HEK293T (cell line): ENCODE results near the gene PGAP1.

Experiments used
- CTCF ChIA-PET: fragments of 350-600 bp; formaldehyde crosslinking; extraction: SDS; loops from one replicate; lab custom pipeline; 2021; ENCODE audit warnings: antibody characterized with exemption, inconsistent platforms; lab: Yijun Ruan, JAX
- POLR2A ChIA-PET: fragments of 350-600 bp; formaldehyde crosslinking; extraction: SDS; loops from one replicate; lab custom pipeline; 2020; ENCODE audit warnings: antibody characterized with exemption, inconsistent platforms; lab: Yijun Ruan, JAX
- DNase-seq: peaks from one replicate; pipeline ENCODE4 v3.0.0; 2012; ENCODE audit warnings: mixed read lengths; ENCODE audit errors: extremely low spot score
- ARNT ChIP-seq: fragments of 450-650 bp; IDR thresholded peaks from 2 replicates; pipeline ENCODE4 v1.6.1; 2017; ENCODE audit warnings: mild to moderate bottlenecking
- BHLHE40 ChIP-seq: fragments of 450-650 bp; IDR thresholded peaks from 2 replicates; pipeline ENCODE4 v1.6.1; 2016; ENCODE audit warnings: mild to moderate bottlenecking, moderate library complexity, borderline replicate concordance
- CTBP1 ChIP-seq: fragments of 450-650 bp; IDR thresholded peaks from 2 replicates; pipeline ENCODE4 v1.6.1; 2016; ENCODE audit warnings: borderline replicate concordance
- ELF4 ChIP-seq: fragments of 450-650 bp; IDR thresholded peaks from 2 replicates; pipeline ENCODE4 v1.6.1; 2017; ENCODE audit warnings: antibody characterized with exemption
- FOXA1 ChIP-seq: fragments of 450-650 bp; IDR thresholded peaks from 2 replicates; pipeline ENCODE4 v1.6.1; 2016; ENCODE audit warnings: mild to moderate bottlenecking
- FOXK2 ChIP-seq: fragments of 450-650 bp; IDR thresholded peaks from 2 replicates; pipeline ENCODE4 v1.6.1; 2016; ENCODE audit warnings: mild to moderate bottlenecking
- FOXM1 ChIP-seq: fragments of 450-650 bp; IDR thresholded peaks from 2 replicates; pipeline ENCODE4 v1.6.1; 2017; ENCODE audit warnings: mild to moderate bottlenecking, borderline replicate concordance
- HDGF ChIP-seq: fragments of 450-650 bp; IDR thresholded peaks from 2 replicates; pipeline ENCODE4 v1.6.1; 2017; ENCODE audit warnings: antibody characterized with exemption, borderline replicate concordance
- L3MBTL2 ChIP-seq: fragments of 450-650 bp; conservative IDR thresholded peaks from 2 replicates; pipeline ENCODE4 v1.6.1; 2016; ENCODE audit warnings: mild to moderate bottlenecking
- LEF1 ChIP-seq: fragments of 450-650 bp; IDR thresholded peaks from 2 replicates; pipeline ENCODE4 v1.6.1; 2017; ENCODE audit warnings: mild to moderate bottlenecking, borderline replicate concordance
- NFRKB ChIP-seq: fragments of 450-650 bp; IDR thresholded peaks from 2 replicates; pipeline ENCODE4 v1.6.1; 2016; ENCODE audit warnings: mild to moderate bottlenecking, moderate library complexity
- SP1 ChIP-seq: fragments of 450-650 bp; IDR thresholded peaks from 2 replicates; pipeline ENCODE4 v1.6.1; 2017
- SUZ12 ChIP-seq: fragments of 450-650 bp; IDR thresholded peaks from 2 replicates; pipeline ENCODE4 v1.6.1; 2016; ENCODE audit warnings: mild to moderate bottlenecking
- TARDBP ChIP-seq: fragments of 450-650 bp; IDR thresholded peaks from 2 replicates; pipeline ENCODE4 v1.6.1; 2016
- ZNF384 ChIP-seq: fragments of 450-650 bp; IDR thresholded peaks from 2 replicates; pipeline ENCODE4 v1.6.1; 2016
- TF ChIP-seq, protein P1 (sequence below): fragments of 450-650 bp; IDR thresholded peaks from 2 replicates; pipeline ENCODE4 v1.6.1; 2016

PGAP1 gene

DNA sequence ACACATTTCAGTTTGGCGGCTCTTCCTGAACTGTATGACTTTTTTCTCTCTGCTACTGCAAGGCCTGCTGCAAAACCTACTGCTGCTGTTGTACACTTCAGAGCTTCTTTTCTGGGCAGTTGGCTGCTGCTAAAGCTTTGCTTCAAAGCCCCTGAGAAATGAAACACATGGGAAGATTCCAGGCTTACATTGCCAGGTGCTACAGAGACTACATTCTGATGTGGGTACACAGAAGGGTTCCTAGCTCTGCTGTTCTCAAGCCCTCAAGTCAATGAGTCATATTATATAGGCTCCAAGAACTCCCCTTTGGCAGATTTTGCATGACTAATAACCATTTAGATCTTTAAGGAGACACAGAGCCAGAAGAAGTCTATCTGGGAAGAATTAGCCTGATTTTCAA is 12.9 kb upstream of the PGAP1 start:
- no peak for DNase-seq

GRCh38 chr2:196935432-196935831 is 8.9 kb upstream of the PGAP1 start:
- CTCF ChIA-PET: no interaction called here
- POLR2A ChIA-PET: no interaction called here
- TF ChIP-seq HDGF (no peak), NFRKB (no peak), FOXM1 (no peak), FOXA1 (no peak), ELF4 (no peak), TARDBP (no peak), FOXK2 (no peak), CTBP1 (no peak), ARNT (no peak), BHLHE40 (no peak), SUZ12 (no peak), SP1 (no peak)
- TF ChIP-seq, protein P1, sequence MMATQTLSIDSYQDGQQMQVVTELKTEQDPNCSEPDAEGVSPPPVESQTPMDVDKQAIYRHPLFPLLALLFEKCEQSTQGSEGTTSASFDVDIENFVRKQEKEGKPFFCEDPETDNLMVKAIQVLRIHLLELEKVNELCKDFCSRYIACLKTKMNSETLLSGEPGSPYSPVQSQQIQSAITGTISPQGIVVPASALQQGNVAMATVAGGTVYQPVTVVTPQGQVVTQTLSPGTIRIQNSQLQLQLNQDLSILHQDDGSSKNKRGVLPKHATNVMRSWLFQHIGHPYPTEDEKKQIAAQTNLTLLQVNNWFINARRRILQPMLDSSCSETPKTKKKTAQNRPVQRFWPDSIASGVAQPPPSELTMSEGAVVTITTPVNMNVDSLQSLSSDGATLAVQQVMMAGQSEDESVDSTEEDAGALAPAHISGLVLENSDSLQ: no peak
- no peak for DNase-seq

More for the DNA sequence above, 12.9 kb upstream of the PGAP1 start:
- TF ChIP-seq L3MBTL2 (no peak), SUZ12 (no peak), FOXK2 (no peak), CTBP1 (no peak), ARNT (no peak), BHLHE40 (no peak), LEF1 (no peak), HDGF (no peak), ZNF384 (no peak), NFRKB (no peak), FOXA1 (no peak), TARDBP (no peak), FOXM1 (no peak), ELF4 (no peak), SP1 (no peak)
- TF ChIP-seq, protein P1: no peak
- ChIA-PET POLR2A (no interaction called here), CTCF (no interaction called here)

- DNase-seq: no peak
- CTCF ChIA-PET: no interaction called here
- TF ChIP-seq, protein P1: no peak
- TF ChIP-seq ARNT (no peak), FOXM1 (no peak), SP1 (no peak), CTBP1 (no peak), SUZ12 (no peak), ELF4 (no peak), NFRKB (no peak), L3MBTL2 (no peak), ZNF384 (no peak), TARDBP (no peak), HDGF (no peak), LEF1 (no peak), FOXA1 (no peak), FOXK2 (no peak)
- POLR2A ChIA-PET: no interaction called here
Observed at GRCh38 chr2:196934672-196935071, 8.2 kb upstream of the PGAP1 start.

DNA sequence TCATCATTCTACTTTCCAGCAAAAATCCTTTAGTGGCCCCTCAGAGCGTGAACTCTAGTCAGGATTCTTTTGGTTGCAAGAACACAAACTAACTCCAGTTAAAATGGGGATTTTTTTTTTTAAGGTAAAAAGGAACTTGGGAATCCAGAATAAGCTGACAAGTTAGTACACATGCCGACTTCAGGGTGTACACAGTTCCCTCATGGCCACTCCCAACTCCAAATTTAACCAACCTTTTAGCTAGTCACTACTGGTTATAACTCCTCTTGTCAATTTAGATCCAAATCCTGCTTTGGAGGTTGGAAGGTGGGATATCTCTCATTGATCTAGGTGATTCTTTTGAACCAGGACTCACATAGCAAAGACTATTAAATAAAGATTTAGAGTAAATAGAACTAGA is 5.0 kb upstream of the PGAP1 start:
- ChIA-PET POLR2A (no interaction called here), CTCF (no interaction called here)

DNA sequence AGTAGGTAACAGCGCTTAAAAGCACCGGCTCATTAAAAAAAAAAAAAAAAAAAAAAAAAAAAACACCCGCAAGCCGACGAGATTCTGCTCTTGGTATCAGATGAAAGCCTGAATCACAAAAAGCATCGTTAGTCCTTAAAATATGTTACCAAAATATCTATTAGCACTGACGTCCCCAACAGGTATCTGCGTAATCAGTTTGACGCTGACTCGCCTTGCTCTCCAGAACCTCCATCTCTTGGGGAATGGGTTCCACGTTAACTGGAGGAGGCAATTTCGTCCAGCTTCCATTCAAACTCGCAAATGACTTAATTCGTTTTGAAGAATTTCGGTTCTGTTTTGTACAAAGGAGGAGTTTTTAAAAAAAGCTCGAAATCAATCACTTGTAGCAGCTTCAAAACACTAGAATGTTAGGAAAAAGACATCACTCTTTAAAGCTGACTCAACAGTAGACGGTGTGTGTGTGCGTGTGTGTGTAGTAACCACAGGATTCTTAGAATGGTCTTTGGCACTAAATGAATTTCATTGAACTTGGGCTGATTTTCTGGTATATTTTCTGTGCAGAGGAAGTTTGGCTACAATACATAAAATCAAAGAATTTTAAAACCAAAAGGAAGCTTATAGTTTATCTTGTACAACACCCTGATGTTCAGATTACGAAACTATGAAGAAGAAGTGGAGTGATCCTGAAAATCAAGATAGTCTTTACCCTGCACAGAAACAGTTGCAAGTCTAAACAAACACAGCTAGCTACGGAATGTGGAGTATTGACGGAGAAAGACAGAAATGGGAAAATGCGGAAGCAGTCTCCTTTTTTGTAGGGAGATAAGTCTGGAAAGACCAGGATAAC is 1.1 kb upstream of the PGAP1 start:
- ChIA-PET POLR2A (interaction anchor here (0.9 to 1.5 kb wide), 5 partner anchors 11 to 128 kb away, joined by 3 to 4 read pairs (median 3); partner anchors contain the start of gene GTF3C3), CTCF (interaction anchor here (1.0 kb wide), 1 partner anchor 241 kb away, joined by 3 read pairs; no protein-coding TSS in a partner anchor)
- DNase-seq: no peak
- no peak for TF ChIP-seq NFRKB
- no peak for TF ChIP-seq ELF4
- no peak for TF ChIP-seq SP1
- TF ChIP-seq SUZ12: no peak
- TF ChIP-seq BHLHE40: no peak
- TF ChIP-seq HDGF: no peak
- 0 out of 2 replicates have a peak, but pooled peaks have one; percentile 14 for TF ChIP-seq L3MBTL2
- peak; percentile 89 for TF ChIP-seq ZNF384
- TF ChIP-seq ARNT: no peak
- no peak for TF ChIP-seq CTBP1
- no peak for TF ChIP-seq FOXA1
- no peak for TF ChIP-seq LEF1
- TF ChIP-seq, protein P1: no peak
- no peak for TF ChIP-seq TARDBP

More for the DNA sequence above, 5.0 kb upstream of the PGAP1 start:
- no peak for DNase-seq
- TF ChIP-seq, protein P1: no peak
- TF ChIP-seq ARNT: no peak
- TF ChIP-seq FOXA1: no peak
- TF ChIP-seq NFRKB: no peak
- TF ChIP-seq FOXM1: no peak
- no peak for TF ChIP-seq ELF4
- TF ChIP-seq SP1: no peak
- TF ChIP-seq L3MBTL2: no peak
- TF ChIP-seq FOXK2: no peak
- TF ChIP-seq LEF1: no peak
- no peak for TF ChIP-seq ZNF384
- no peak for TF ChIP-seq SUZ12
- no peak for TF ChIP-seq TARDBP
